Neuron (in vitro differentiated cells): ENCODE data around the gene SLC1A2.

Source experiments
- H2AFZ ChIP-seq: one replicate; pipeline ENCODE4 v1.6.1; 2013; ENCODE audit warnings: low read depth, mild to moderate bottlenecking, inconsistent platforms, low read length, moderate library complexity
- H3K27me3 ChIP-seq: one replicate; pipeline ENCODE4 v1.6.1; 2013; ENCODE audit warnings: low read length; ENCODE audit not compliant: insufficient read depth
- H3K36me3 ChIP-seq: one replicate; pipeline ENCODE4 v1.6.1; 2013; ENCODE audit warnings: low read length; ENCODE audit not compliant: insufficient read depth
- H3K4me1 ChIP-seq: one replicate; pipeline ENCODE4 v1.6.1; 2013; ENCODE audit warnings: low read length; ENCODE audit not compliant: insufficient read depth
- H3K4me3 ChIP-seq: 2 replicates; pipeline ENCODE4 v1.5.1; 2013; ENCODE audit warnings: mild to moderate bottlenecking, low read length, moderate library complexity
- H3K9me3 ChIP-seq: one replicate; pipeline ENCODE4 v1.6.1; 2013; ENCODE audit warnings: low read length

SLC1A2 gene

GRCh38 chr11:35225946-35226520 is 193.3 kb downstream of the SLC1A2 start:
- Histone ChIP-seq H3K4me3 (no peak overlapping the region), H3K36me3 (no peaks in the 10 kb centered on the region), H2AFZ (no peak overlapping the region), H3K4me1 (peaks cover 18% of the 10 kb centered on the region), H3K27me3 (no peaks in the 10 kb centered on the region), H3K9me3 (no peaks in the 10 kb centered on the region)

- Histone ChIP-seq H3K27me3 (no peaks in the 10 kb centered on the region), H3K36me3 (no peaks in the 10 kb centered on the region), H2AFZ (no peak overlapping the region), H3K4me1 (peaks cover 18% of the 10 kb centered on the region), H3K9me3 (no peaks in the 10 kb centered on the region), H3K4me3 (no peak overlapping the region)
Measured at GRCh38 chr11:35223991-35224390, 195.4 kb downstream of the SLC1A2 start.

- Histone ChIP-seq H3K9me3 (no peaks in the 10 kb centered on the region), H3K4me3 (no peak overlapping the region), H3K36me3 (no peaks in the 10 kb centered on the region), H3K27me3 (no peaks in the 10 kb centered on the region), H2AFZ (no peak overlapping the region), H3K4me1 (peaks cover 18% of the 10 kb centered on the region)
Measured at GRCh38 chr11:35223371-35223796, 196.0 kb downstream of the SLC1A2 start.

GRCh38 chr11:35218956-35219355 is 200.4 kb downstream of the SLC1A2 start:
- Histone ChIP-seq H3K27me3 (no peaks in the 10 kb centered on the region), H3K9me3 (no peaks in the 10 kb centered on the region), H2AFZ (no peak overlapping the region), H3K4me3 (no peak overlapping the region), H3K36me3 (no peaks in the 10 kb centered on the region), H3K4me1 (peaks cover 16% of the 10 kb centered on the region)

- Histone ChIP-seq H3K4me1 (peaks cover under 1% of the 10 kb centered on the region), H3K9me3 (no peaks in the 10 kb centered on the region), H3K4me3 (no peak overlapping the region), H2AFZ (no peak overlapping the region), H3K36me3 (no peaks in the 10 kb centered on the region), H3K27me3 (no peaks in the 10 kb centered on the region)
Measured at GRCh38 chr11:35216962-35217678, 202.2 kb downstream of the SLC1A2 start.

- H3K36me3 ChIP-seq, result no peaks in the 10 kb centered on the region
- no peak overlapping the region for H3K4me3 ChIP-seq
- no peaks in the 10 kb centered on the region for H3K9me3 ChIP-seq
- H3K27me3 ChIP-seq, result no peaks in the 10 kb centered on the region
- no peak overlapping the region for H2AFZ ChIP-seq
- H3K4me1 ChIP-seq, result no peaks in the 10 kb centered on the region
Measured at GRCh38 chr11:35215945-35216344, 203.4 kb downstream of the SLC1A2 start.

GRCh38 chr11:35214792-35215193 is 204.6 kb downstream of the SLC1A2 start:
- no peak overlapping the region for H2AFZ ChIP-seq
- H3K36me3 ChIP-seq, result no peaks in the 10 kb centered on the region
- no peaks in the 10 kb centered on the region for H3K4me1 ChIP-seq
- H3K27me3 ChIP-seq, result no peaks in the 10 kb centered on the region
- H3K4me3 ChIP-seq, result no peak overlapping the region
- H3K9me3 ChIP-seq, result no peaks in the 10 kb centered on the region

- no peak overlapping the region for H2AFZ ChIP-seq
- H3K4me1 ChIP-seq, result no peaks in the 10 kb centered on the region
- H3K27me3 ChIP-seq, result no peaks in the 10 kb centered on the region
- no peak overlapping the region for H3K4me3 ChIP-seq
- H3K9me3 ChIP-seq, result no peaks in the 10 kb centered on the region
- no peaks in the 10 kb centered on the region for H3K36me3 ChIP-seq
Measured at GRCh38 chr11:35214226-35214770, 205.1 kb downstream of the SLC1A2 start.

- H3K4me3 ChIP-seq, result no peak overlapping the region
- no peaks in the 10 kb centered on the region for H3K36me3 ChIP-seq
- no peaks in the 10 kb centered on the region for H3K4me1 ChIP-seq
- H2AFZ ChIP-seq, result no peak overlapping the region
- no peaks in the 10 kb centered on the region for H3K9me3 ChIP-seq
- H3K27me3 ChIP-seq, result no peaks in the 10 kb centered on the region
Measured at GRCh38 chr11:35211952-35212351, 207.4 kb downstream of the SLC1A2 start.

GRCh38 chr11:35210876-35211546 is 208.3 kb downstream of the SLC1A2 start:
- no peak overlapping the region for H2AFZ ChIP-seq
- H3K36me3 ChIP-seq, result no peaks in the 10 kb centered on the region
- peaks cover under 1% of the 10 kb centered on the region for H3K4me1 ChIP-seq
- no peak overlapping the region for H3K4me3 ChIP-seq
- H3K9me3 ChIP-seq, result no peaks in the 10 kb centered on the region
- no peaks in the 10 kb centered on the region for H3K27me3 ChIP-seq

GRCh38 chr11:35208795-35209194 is 210.6 kb downstream of the SLC1A2 start:
- no peaks in the 10 kb centered on the region for H3K9me3 ChIP-seq
- no peak overlapping the region for H2AFZ ChIP-seq
- no peaks in the 10 kb centered on the region for H3K27me3 ChIP-seq
- no peak overlapping the region for H3K4me3 ChIP-seq
- H3K36me3 ChIP-seq, result no peaks in the 10 kb centered on the region
- H3K4me1 ChIP-seq, result peaks cover 8% of the 10 kb centered on the region

- Histone ChIP-seq H3K4me1 (peaks cover 8% of the 10 kb centered on the region), H3K36me3 (no peaks in the 10 kb centered on the region), H3K9me3 (no peaks in the 10 kb centered on the region), H2AFZ (no peak overlapping the region), H3K4me3 (no peak overlapping the region), H3K27me3 (no peaks in the 10 kb centered on the region)
Measured at GRCh38 chr11:35207471-35208403, 211.6 kb downstream of the SLC1A2 start.
